GM18909 (cell line): ENCODE measurements around the gene UST.
"Not testable (repeated sequence)": the region's sequence is repeated elsewhere in the genome, so short reads cannot be mapped to it uniquely, and the experiment has no call there.

Experiments
- ATAC-seq: cut with Tn5 transposase; IDR thresholded peaks from one replicate; pipeline ENCODE4 v1.9.1; 2021; ENCODE audit warnings: mild to moderate bottlenecking; ENCODE audit not compliant: unreplicated experiment, poor library complexity

The UST gene

GRCh38 chr6:148762231-148762630 is 15.4 kb downstream of the UST start:
- no peak for ATAC-seq

DNA sequence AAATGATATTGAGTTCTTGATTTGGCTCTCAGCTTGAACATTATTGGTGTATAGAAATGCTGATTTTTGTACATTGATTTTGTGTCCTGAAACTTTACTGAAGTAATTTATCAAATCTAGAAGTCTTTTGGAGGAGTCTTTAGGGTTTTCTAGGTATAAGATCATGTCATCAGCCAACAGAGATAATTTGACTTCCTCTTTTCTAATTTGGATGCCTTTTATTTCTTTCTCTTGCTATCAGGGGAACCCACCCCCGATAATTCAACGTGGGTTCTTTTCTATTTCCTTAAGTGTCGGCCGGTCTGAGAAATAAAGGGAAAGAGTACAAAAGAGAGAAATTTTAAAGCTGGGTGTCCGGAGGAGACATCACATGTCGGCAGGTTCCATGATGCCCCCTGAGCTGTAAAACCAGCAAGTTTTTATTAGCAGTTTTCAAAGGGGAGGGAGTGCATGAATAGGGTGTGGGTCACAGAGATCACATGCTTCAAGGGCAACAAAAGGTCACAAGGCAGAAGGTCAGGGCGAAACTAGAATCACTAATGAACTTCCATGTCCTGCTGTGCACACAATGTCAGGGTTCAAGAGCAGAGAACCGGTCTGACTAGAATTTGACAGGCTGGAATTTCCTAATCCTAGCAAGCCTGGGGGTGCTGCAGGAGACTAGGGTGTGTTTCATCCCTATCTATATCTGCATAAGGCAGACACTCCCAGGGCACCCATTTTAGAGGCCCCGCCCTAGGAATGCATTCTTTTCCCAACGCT is 17.6 kb downstream of the UST start:
- not testable (repeated sequence) for ATAC-seq

GRCh38 chr6:148765898-148766808 is 19.3 kb downstream of the UST start:
- ATAC-seq: no peak

- no peak for ATAC-seq
These were observed 21.9 kb downstream of the UST start for GRCh38 chr6:148768646-148769270.

GRCh38 chr6:148769304-148769968 is 22.6 kb downstream of the UST start:
- no peak for ATAC-seq

DNA sequence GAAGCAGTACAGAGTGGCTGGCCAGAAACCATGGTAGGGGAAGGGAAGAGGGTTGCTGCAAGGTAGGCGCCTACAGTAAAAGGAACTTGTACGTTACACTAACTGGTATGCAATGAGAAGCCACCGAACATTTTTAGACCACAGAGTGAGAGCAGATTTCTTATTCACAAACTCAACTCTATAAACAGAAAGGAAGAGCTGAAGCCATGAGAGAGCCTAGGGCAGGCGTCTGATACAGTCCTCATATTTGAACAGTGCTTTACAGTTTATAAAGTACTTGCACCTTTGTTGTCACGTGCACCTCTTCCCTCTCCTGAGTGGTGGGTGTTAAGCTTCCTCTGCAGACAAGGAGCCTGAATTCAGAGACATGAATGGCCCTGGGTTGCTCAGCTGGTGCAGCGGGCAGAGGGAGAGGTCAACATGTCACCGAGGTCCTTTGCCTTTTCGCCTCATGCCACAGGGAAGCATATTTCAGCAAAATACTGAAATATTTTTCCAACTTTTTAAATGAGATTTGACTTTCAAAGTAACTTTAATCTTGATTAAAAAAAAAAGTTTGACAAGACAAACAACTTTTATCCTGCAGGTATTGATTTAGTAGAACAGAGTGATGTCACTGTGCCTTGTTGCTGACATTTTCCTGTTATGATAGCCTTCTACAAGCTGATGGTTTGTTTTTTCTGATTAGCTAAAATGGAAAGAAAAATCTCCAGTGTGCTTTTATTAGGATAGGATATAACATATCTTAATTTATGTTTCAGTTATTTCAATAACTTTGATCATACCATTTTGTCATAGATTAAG is 23.8 kb downstream of the UST start:
- no peak for ATAC-seq

- ATAC-seq: no peak
These were observed 24.4 kb downstream of the UST start for GRCh38 chr6:148771212-148771601.

DNA sequence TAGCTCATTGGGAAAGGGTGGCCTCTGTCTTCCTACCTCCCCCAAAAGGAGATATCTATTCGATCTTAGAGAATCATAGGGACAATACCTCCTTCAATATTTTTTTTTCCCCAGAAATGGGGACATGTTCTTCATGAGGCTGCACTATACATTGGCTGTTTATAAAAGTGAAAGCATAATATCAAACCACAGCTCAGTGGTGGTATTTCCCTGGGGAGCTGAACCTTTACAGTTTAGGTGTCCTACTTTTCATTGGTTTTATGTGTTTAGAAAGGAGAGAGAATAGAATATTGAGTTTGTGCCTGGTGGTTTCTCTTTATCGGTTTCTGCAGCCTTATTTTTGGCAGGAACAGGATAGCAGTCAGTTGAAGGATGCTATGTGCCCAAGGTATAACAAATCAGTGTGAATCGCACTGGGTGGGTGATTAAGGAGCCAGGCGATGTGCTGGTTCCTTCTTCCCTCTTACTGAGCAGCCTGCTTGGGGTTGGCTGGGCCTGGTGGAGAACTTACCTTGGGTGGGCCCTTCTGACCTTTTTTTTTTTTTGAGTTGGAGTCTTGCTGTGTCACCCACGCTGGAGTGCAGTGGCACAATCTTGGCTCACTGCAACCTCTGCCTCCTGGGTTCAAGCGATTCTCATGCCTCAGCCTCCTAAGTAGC is 25.2 kb downstream of the UST start:
- ATAC-seq: no peak

GRCh38 chr6:148775161-148775560 is 28.3 kb downstream of the UST start:
- ATAC-seq: no peak

- ATAC-seq: no peak
These were observed 29.8 kb downstream of the UST start for GRCh38 chr6:148776321-148777308.

DNA sequence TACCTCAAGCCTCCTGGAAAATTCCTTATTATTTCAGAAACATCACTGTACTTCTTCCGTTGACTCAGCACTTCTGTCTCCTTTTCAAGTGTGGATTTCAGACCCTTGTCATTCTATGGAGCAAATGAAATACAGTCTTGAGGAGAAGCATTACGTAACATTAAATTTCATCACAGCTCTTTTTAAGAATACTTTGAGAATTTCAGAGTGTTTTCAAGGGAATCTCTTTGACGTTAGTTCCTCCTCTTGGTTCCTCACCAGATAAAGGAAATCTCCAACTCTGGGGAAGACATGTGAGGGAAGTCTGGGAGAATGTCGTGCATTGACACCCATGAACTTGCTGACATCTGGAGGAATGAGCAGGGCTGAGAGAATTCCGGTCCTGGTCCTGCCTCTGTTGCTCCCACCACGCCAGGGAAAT is 32.3 kb downstream of the UST start:
- no peak for ATAC-seq

- not testable (repeated sequence) for ATAC-seq
These were observed 33.6 kb downstream of the UST start for GRCh38 chr6:148780423-148780822.

- ATAC-seq: peak; percentile 91
These were observed 34.1 kb downstream of the UST start for GRCh38 chr6:148780918-148781436.

DNA sequence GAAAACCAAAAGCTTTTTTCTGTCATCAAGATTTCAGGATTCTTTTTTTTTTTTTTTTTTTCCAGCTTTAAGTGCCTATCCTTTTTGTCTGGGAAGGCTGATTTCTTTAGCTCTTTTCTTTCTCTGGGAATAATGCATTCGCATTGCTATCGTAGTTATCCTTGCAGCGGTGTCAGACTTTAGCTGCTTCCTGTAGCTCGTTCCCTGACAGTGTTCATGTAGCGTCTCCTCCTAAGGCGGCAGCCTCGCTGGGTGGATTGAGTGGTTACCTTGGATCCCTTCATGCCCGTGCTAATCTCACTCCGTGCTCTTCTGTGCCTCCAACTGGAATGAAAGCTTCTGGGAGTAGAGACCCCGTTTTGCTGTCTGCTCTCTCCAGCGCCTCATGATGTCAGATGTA is 43.1 kb downstream of the UST start:
- no peak for ATAC-seq

GRCh38 chr6:148790404-148790803 is 43.6 kb downstream of the UST start:
- ATAC-seq: no peak

GRCh38 chr6:148790817-148791216 is 44.0 kb downstream of the UST start:
- ATAC-seq: no peak

GRCh38 chr6:148791372-148791771 is 44.5 kb downstream of the UST start:
- ATAC-seq: no peak

- ATAC-seq: no peak
These were observed 46.9 kb downstream of the UST start for GRCh38 chr6:148793721-148794120.
